H4 (cell line): ENCODE results near the gene EPHA6. TPM values are rescaled to one million over a fixed set of nuclear protein-coding genes. Genes with fewer than 3 reads are reported as not detected.
"Not testable (repeated sequence)": the region's sequence is repeated elsewhere in the genome, so short reads cannot be mapped to it uniquely, and the experiment has no call there.

Experiments
- DNase-seq: peaks from one replicate; pipeline ENCODE4 v3.0.0-alpha.2; 2015; ENCODE audit warnings: low spot score
- total RNA-seq: library from RNA; depleted of rRNA; stranded (reverse); fragments of >200 nt; shearing (Covaris generic); gene quantifications from 2 replicates; pipeline ENCODE4 v1.2.3, GENCODE V29; 2014

EPHA6 gene
- total RNA-seq, 1 experiment from 2014 or later = 7.7 TPM

DNA sequence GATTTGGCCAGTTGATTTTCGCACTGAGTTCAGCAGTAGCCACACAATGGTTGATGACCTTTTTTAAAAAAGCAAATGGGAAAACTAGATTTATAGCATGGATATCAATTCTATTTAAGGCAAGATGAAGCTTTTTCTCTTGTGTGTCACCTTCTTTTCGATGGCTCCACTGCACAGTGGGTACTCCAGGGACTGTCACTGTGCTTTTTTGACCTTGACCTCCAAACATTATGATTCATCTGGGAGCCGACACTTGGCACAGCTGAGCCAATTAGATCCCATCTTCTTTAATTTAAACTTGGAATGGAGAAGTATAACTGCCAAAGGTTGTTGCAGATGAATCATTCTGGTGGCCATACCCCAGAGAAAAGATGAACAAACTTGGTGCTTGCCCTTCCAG, 367.3 kb downstream of the EPHA6 start:
- no peak for DNase-seq

DNA sequence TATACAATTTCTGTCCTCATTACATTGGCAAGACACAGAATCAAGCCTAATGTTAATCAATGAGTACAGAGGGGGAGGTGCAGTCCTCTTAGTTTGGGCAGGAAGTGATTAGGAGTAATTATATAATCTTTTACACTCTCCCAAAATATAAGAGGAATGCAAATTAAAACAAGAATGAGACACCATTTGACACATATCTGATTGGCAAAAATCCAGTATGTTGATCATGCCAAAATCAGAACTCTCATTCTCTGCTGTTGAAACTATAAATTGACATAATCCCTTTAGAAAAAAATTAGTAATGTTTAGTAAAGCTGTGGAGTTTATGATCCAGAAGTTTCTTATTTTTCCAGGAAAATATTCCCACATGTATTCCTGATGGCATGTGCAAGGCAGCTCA, 373.4 kb downstream of the EPHA6 start:
- DNase-seq = no peak

DNA sequence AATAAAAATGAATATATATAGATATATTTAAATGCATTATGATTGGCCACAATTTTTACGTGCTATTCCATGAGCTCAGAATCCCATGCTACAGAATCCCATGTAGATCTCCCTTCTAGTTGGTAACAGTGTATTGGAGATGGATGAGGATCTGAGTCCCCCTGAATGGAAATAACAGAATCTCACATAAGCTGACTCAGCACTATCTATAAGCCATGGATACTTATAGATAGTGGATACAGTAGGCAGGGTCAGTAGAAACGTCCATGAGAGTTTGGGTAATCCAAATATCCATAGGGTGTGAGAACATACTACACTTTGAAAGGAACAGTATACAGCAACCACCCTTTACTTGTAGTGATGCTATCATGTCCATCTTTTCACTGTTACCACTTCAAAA, 375.4 kb downstream of the EPHA6 start:
- no peak for DNase-seq

DNA sequence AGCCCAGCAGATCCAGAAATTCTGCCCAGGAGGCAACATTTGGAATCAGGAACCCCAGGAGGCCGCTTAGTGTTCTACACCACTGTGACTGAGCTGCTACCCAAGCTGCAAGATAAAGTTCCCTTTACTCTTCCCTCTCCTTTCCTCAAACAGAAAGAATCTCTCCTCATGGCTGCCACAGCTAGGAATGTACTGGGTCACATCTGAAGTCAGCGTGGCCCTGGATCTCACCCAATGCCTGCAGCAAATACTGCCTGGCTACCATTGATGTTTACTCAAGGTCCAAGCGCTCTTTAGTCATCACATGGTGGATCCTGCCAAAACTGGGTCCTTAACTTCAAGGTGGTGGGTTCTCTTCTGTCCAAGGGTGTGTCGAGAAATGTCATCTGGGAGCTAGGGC, 382.7 kb downstream of the EPHA6 start:
- no peak for DNase-seq

GRCh38 chr3:97197830-97198229, 383.4 kb downstream of the EPHA6 start:
- no peak for DNase-seq

- DNase-seq = no peak
Measured at GRCh38 chr3:97200387-97200786, 386.0 kb downstream of the EPHA6 start.

DNA sequence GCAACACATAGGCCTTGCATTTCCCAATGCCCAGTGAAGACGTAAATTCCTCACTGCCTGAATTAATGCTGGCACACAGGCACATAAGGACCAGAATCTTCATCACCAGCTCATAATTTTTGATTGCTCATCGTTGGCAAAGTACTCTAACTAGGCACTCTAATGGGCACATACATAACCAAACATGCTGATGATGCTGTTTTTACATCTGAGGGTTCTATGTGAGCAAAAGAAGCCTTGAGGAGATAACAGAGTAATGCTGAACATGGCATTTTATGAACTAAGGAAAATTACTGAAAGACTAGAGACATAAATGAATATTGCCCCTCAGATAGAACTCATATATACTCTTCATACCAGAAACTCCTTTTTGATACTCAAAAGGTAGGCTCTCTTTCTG, 387.4 kb downstream of the EPHA6 start:
- no peak for DNase-seq

GRCh38 chr3:97228966-97229365, 414.6 kb downstream of the EPHA6 start:
- DNase-seq = no peak

GRCh38 chr3:97230486-97230885, 416.1 kb downstream of the EPHA6 start:
- DNase-seq = no peak

- peak; percentile 6 for DNase-seq
Measured at GRCh38 chr3:97232393-97233034, 418.1 kb downstream of the EPHA6 start.

DNA sequence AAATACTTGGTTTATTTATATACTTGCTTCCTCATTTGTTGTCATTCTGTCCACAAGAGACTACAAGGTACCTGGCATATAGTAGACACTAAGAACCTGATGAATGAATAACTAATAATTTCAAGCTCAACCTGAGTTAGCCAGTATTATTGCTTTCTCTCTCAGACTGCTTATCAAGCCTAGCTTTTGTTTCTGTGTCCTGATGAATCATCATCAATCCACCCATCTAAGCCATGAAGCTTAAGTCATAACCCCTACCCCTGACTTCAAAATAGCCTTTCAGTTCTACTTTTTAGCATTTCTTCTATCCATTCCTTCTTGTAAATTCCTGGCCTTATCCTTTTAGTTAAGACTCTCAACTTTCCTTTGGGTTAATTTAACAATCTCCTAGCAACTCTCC, 420.8 kb downstream of the EPHA6 start:
- no peak for DNase-seq

- no peak for DNase-seq
Measured at GRCh38 chr3:97235611-97236315, 421.4 kb downstream of the EPHA6 start.

- no peak for DNase-seq
Measured at GRCh38 chr3:97241417-97241816, 427.0 kb downstream of the EPHA6 start.

DNA sequence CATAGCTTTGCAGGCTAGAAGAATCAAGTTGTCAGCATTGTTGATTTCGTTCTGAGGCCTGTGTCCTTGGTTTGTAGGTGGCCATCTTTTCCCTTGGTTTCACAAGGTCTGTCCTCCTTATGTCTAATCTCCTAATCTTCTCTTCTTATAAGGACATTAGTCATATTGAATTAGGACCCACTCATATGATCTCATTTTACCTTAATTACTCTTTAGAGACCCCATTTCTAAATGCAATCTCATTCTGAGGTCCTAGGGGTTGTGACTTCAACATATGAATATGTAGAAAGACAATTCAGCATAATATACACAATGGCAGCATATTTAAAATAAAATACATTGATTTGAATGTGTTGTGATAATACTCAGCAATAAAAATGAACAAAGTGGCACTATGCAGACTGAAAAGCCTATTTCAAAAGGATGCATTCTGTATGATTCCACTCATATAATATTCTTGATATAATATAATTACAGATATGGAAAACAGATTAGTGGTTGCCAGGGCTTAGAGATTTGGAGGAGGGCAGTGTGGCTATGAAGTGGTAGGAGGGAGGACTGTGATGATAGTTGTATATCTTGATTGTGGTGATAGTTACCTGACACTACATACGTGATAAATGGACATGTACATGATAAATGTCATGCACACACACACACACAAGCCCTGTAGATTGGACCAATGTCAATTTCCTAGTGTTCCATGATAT, 431.0 kb downstream of the EPHA6 start:
- DNase-seq = no peak

GRCh38 chr3:97256060-97256459, 441.7 kb downstream of the EPHA6 start:
- no peak for DNase-seq

GRCh38 chr3:97257942-97258697, 443.7 kb downstream of the EPHA6 start:
- no peak for DNase-seq

- DNase-seq = no peak
Measured at GRCh38 chr3:97259263-97259662, 444.9 kb downstream of the EPHA6 start.

- no peak for DNase-seq
Measured at GRCh38 chr3:97264180-97264579, 449.8 kb downstream of the EPHA6 start.

DNA sequence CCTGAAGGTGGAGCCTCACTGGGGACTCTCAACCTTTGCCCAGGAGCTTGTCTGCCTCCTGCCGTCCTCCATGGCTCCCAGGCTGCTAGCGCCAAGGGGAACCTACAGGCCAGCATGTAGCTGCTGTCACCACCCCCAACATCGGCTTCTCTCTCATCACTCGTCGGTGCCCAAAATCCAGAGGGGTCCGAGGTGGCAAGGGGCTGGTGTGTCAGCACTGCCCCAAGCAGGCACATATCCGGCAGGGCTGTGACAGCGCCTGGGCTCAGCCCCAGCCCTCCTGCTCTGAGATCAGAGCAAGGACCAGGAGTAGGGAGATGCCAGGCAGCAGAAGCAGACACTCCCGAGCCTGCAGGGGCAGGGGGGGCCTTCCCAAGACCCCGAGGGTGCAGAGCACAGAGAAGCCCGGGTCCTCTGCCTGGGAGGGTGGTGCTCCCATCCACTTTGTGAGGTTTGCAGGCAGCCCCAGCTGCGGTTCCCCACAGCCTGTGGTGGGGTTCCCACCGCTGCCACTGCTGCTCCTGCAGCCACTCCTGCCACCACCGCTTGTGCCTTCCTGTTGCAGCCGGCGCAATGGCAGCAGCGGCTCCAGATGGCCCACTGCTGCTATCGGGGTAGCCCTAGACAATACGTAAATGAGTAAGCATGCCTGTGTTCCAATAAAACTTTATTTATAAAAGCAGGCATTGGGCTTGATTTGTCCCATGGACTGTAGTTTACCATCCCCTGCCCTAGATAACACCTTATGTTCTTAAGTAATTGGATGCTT, 451.0 kb downstream of the EPHA6 start:
- DNase-seq = no peak

DNA sequence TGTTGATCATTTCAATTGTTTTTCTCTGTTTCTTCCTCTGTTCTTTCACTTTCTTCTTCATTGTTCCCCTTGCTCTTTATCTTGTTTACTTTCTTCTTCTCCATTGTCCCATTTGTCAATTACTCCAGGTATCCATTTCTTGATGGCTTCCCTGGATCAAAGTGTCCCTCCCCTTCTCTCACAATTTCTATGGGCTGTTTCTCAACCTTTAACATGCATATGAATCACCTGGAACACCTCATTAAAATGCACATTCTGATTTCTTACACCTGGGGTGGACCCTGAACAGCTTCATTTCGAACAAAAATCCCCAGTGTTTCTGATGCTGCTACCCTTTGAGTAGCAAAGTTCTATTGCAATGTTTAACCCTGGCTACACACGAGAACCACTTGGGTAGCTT, 454.8 kb downstream of the EPHA6 start:
- no peak for DNase-seq

GRCh38 chr3:97276879-97277550, 462.6 kb downstream of the EPHA6 start:
- DNase-seq = not testable (repeated sequence)
